ENCODE data around the gene OTX2.

DNA sequence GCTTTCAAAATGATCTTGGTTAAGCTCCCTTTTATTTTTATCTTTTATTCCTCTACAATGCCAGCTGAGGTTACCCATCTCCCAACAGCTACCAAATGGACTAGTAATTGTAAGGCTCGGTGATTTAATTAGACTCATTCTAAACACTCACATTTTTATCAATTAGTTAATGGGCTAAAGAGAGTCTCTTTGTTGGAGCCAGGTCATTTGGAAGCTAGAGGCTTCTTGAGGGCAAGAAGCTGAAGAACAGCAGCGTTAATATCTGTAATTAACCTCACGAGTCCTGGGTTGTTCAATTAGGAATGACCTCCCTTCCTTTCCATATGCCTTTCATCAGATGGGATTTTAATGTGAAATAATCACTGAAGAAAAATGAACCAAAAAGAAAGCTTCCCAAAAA, 56.9 kb downstream of the OTX2 start:
- TF ChIP-seq, protein P1, sequence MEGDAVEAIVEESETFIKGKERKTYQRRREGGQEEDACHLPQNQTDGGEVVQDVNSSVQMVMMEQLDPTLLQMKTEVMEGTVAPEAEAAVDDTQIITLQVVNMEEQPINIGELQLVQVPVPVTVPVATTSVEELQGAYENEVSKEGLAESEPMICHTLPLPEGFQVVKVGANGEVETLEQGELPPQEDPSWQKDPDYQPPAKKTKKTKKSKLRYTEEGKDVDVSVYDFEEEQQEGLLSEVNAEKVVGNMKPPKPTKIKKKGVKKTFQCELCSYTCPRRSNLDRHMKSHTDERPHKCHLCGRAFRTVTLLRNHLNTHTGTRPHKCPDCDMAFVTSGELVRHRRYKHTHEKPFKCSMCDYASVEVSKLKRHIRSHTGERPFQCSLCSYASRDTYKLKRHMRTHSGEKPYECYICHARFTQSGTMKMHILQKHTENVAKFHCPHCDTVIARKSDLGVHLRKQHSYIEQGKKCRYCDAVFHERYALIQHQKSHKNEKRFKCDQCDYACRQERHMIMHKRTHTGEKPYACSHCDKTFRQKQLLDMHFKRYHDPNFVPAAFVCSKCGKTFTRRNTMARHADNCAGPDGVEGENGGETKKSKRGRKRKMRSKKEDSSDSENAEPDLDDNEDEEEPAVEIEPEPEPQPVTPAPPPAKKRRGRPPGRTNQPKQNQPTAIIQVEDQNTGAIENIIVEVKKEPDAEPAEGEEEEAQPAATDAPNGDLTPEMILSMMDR (conservative IDR thresholded peaks at IDR 0.05) = no peak
- TF ChIP-seq EZH2 (IDR thresholded peaks at IDR 0.05; ENCODE audit: low read depth) = no peak
